ENCODE measurements around the gene CD207. TPM values are rescaled to one million over a fixed set of nuclear protein-coding genes. Genes with fewer than 3 reads are reported as not detected.
"Not testable (repeated sequence)": the region's sequence is repeated elsewhere in the genome, so short reads cannot be mapped to it uniquely, and the experiment has no call there.

CD207 gene
- total RNA-seq, 1 experiment from 2014 or later: not detected

GRCh38 chr2:70822843-70823242 lies 12.8 kb downstream of the CD207 start:
- Histone ChIP-seq H3K27me3 (replicated peaks) (peaks cover 5% of the 10 kb centered on the region), H3K9me3 (replicated peaks) (no peaks in the 10 kb centered on the region), H3K4me3 (no peak overlapping the region), H3K27ac (no peak overlapping the region), H3K4me1 (replicated peaks) (no peaks in the 10 kb centered on the region), H3K36me3 (no peaks in the 10 kb centered on the region)
- no peak for DNase-seq (ENCODE audit: low read depth in 1 of 2, low spot score in 2 of 2)

DNA sequence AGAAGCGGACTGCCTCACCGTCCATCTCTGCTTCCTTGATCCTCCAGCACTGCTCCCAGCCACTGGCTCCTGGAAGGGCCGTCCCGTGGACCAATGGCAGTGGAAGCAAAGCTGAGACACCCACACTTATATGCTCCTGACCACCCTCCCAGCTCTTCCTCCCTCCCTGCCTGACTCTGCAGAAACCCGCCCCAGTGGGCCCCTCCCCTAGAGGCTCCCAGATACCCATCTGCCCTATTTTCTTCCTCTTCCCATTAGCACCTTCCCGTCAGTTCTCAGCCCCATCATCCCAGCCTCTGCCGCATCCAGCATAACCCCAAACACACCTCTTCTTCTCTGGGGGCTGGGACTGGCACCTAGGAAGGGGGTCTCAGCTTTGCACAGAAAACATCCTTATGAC lies 15.1 kb downstream of the CD207 start, which contains the start of gene CLEC4F:
TSS of gene CLEC4F (minus strand) at position 101 of the 400 bp plus-strand sequence. CDS start at position 25, 76 bp downstream.
- H3K36me3 ChIP-seq: no peaks in the 10 kb centered on the region
- H3K27me3 ChIP-seq (replicated peaks): peaks cover 17% of the 10 kb centered on the region
- DNase-seq (ENCODE audit: low read depth in 1 of 2, low spot score in 2 of 2): no peak
- no peaks in the 10 kb centered on the region for H3K9me3 ChIP-seq (replicated peaks)
- H3K4me1 ChIP-seq (replicated peaks): no peaks in the 10 kb centered on the region
- H3K4me3 ChIP-seq: no peak within 1 kb of the TSS
- no peak within 1 kb of the TSS for H3K27ac ChIP-seq

DNA sequence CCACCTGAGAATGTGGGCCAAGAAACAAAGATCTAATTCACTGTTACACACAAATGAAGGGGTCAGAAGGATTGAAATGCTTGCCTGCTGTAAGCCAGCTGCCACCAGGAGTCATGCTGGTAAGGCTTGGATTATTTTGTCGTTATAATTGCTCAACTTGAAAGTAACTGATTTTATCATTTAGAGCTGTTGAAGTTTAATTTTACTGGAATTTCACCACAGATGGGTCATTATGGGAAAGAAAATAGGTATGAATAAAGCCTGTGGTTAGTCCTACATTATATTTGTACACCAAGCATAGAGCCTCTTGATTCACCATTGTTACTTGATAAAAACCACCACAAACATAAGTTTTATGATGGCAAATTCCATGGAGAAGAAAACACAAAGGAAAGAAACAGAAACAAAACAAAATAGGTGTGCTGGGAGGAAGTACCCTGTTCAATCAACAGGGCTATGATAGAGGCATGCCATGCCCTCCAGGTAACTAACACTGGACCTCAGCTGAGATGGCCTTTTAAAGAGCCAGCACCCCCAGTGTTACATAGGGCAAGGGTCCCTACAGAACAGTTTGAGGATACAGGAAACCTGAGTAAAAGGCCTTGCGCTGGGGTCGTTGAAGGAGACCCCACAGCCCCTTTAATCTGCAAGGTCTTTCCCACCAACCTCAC lies 18.2 kb downstream of the CD207 start:
- DNase-seq (ENCODE audit: low read depth in 1 of 2, low spot score in 2 of 2): no peak
- no peaks in the 10 kb centered on the region for H3K4me1 ChIP-seq (replicated peaks)
- no peaks in the 10 kb centered on the region for H3K9me3 ChIP-seq (replicated peaks)
- no peak overlapping the region for H3K27ac ChIP-seq
- peaks cover 20% of the 10 kb centered on the region for H3K27me3 ChIP-seq (replicated peaks)
- no peaks in the 10 kb centered on the region for H3K36me3 ChIP-seq
- H3K4me3 ChIP-seq: no peak overlapping the region

DNA sequence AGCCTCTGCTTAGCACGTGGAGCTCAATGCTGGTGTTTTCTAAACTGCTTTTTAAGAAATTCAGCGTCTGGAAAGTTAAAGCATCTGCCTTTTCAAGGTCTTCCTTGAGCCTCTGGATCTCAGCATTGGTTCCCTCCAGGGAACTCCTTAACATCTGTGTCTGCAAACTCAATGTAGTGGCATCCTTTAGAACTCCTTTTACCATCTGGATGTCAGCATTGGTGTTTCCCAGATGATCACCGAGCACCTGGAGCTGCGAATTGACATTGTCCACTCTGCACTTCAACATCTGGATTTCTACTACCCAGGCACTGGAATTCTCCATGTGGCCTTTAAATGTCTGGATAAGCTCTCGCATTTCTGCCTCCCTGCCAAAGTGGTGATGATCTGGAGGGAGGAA lies 18.9 kb downstream of the CD207 start:
- no peaks in the 10 kb centered on the region for H3K4me1 ChIP-seq (replicated peaks)
- H3K36me3 ChIP-seq: no peaks in the 10 kb centered on the region

DNA sequence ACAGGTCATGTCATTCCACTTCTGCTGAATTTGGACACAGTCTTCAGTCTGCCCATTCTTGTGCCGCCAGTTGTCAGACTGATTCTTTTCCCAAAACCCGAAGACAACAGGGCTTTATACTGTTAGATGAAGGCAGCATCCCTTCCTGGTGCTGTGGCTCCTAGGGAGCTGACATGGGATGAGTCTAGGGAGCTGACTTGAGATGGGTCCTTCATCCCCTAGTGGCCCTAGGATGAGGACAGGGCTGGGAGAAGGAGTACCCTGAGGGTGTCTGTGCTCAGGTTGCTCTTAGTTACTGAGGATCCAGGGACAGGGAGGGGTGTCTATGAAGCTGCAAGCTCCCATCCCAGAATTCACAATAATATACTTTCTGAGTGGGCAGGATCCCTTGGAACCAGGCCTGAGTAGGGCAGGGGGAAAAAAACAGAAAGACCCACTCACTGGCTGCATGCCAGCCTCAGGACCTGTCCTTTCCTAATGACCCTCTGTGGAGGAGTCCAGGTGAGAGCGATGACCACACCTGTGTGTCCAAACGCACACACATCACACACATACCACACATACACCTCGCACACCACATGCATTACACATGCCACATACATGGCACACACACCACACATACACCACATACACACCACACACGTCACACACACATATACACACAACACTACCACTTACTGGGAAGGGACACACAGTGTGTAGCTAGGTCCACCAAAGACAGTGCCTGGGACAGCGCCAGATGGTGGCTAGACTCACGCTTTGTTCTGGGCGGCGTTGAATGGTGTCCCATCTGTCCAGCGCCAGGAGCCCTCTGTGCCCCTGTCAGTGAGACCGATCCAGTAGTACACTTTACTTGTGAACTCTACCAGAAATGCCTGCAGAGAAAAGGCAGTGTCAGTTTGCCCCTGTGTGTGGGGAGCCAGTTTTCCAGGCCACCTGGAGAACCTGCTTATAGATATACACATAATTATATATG lies 26.3 kb downstream of the CD207 start:
- no peak for DNase-seq (ENCODE audit: low read depth in 1 of 2, low spot score in 2 of 2)
- Histone ChIP-seq H3K9me3 (replicated peaks) (no peaks in the 10 kb centered on the region), H3K36me3 (no peaks in the 10 kb centered on the region), H3K4me3 (no peak overlapping the region), H3K27ac (no peak overlapping the region), H3K4me1 (replicated peaks) (no peaks in the 10 kb centered on the region), H3K27me3 (replicated peaks) (peaks cover 11% of the 10 kb centered on the region)

More for the DNA sequence above, 18.9 kb downstream of the CD207 start:
- H3K4me3 ChIP-seq: no peak overlapping the region
- DNase-seq (ENCODE audit: low read depth in 1 of 2, low spot score in 2 of 2): no peak
- H3K27me3 ChIP-seq (replicated peaks): peaks cover 20% of the 10 kb centered on the region
- no peak overlapping the region for H3K27ac ChIP-seq
- H3K9me3 ChIP-seq (replicated peaks): no peaks in the 10 kb centered on the region

DNA sequence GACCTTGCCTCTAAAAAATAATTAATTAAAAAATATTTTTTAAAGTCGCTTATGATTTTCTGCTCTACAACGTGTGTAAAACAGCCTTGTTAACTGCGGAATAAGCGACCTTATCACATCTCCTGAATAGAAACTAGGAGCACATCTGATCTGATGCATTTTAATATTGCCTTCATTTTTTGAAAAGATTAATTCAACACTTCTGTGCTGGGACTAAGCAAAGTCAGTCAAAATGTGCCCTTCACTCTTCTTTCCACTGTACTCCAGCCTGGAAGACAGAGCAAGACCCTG lies 27.8 kb downstream of the CD207 start:
- Histone ChIP-seq H3K9me3 (replicated peaks) (no peaks in the 10 kb centered on the region), H3K36me3 (no peaks in the 10 kb centered on the region), H3K27me3 (replicated peaks) (peaks cover 11% of the 10 kb centered on the region), H3K27ac (no peak overlapping the region), H3K4me1 (replicated peaks) (no peaks in the 10 kb centered on the region), H3K4me3 (no peak overlapping the region)
- DNase-seq (ENCODE audit: low read depth in 1 of 2, low spot score in 2 of 2): no peak

- Histone ChIP-seq H3K4me1 (replicated peaks) (no peaks in the 10 kb centered on the region), H3K36me3 (no peaks in the 10 kb centered on the region), H3K27me3 (replicated peaks) (peaks cover 11% of the 10 kb centered on the region), H3K27ac (no peak overlapping the region), H3K9me3 (replicated peaks) (no peaks in the 10 kb centered on the region), H3K4me3 (no peak overlapping the region)
- DNase-seq (ENCODE audit: low read depth in 1 of 2, low spot score in 2 of 2): no peak
Measured at GRCh38 chr2:70807102-70807827, 28.4 kb downstream of the CD207 start.

DNA sequence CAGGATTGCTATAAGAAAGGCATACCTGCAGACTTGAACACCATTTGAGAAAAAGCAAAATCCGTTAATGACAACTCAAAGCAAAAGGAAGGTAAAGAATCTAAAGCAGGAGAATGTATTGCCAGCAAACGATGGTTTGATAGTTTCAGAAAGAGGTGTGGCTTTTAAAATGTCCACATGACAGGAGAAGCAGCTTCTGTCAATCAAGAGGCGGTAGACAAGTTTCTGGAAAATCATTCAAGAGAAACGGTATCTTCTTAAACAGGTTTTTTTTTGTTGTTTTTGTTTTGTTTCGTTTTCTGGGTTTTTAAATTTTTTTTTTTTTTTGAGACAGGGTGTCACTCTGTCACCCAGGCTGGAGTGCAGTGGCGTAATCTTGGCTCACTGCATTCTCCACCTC lies 29.0 kb downstream of the CD207 start:
- no peak for DNase-seq (ENCODE audit: low read depth in 1 of 2, low spot score in 2 of 2)
- Histone ChIP-seq H3K36me3 (no peaks in the 10 kb centered on the region), H3K9me3 (replicated peaks) (no peaks in the 10 kb centered on the region), H3K27me3 (replicated peaks) (peaks cover 11% of the 10 kb centered on the region), H3K27ac (no peak overlapping the region), H3K4me3 (no peak overlapping the region), H3K4me1 (replicated peaks) (no peaks in the 10 kb centered on the region)

DNA sequence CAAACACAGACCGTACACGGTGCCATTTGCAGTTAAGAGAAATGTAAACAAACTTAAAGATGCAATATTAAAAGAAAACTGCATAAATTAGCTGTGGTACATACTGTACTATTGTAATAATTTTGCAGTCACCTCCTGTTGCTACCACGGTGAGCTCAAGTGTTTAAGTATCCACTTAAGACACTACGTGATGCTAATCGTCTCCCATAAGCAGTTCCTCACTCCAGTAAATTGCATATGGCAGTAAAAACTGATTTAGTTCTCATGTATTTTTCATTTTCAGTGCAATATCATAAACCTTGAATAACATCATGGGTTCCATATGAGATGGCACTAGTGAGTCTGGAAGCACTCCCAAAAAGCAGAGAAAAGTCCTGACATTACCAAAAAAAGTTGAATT lies 29.6 kb downstream of the CD207 start:
- no peaks in the 10 kb centered on the region for H3K4me1 ChIP-seq (replicated peaks)
- H3K27ac ChIP-seq: no peak overlapping the region
- no peak overlapping the region for H3K4me3 ChIP-seq
- H3K36me3 ChIP-seq: no peaks in the 10 kb centered on the region
- DNase-seq (ENCODE audit: low read depth in 1 of 2, low spot score in 2 of 2): no peak
- H3K9me3 ChIP-seq (replicated peaks): no peaks in the 10 kb centered on the region
- peaks cover 11% of the 10 kb centered on the region for H3K27me3 ChIP-seq (replicated peaks)

GRCh38 chr2:70801607-70802263 lies 33.9 kb downstream of the CD207 start:
- Histone ChIP-seq H3K27me3 (replicated peaks) (peaks cover 7% of the 10 kb centered on the region), H3K9me3 (replicated peaks) (no peaks in the 10 kb centered on the region), H3K36me3 (no peaks in the 10 kb centered on the region), H3K4me1 (replicated peaks) (no peaks in the 10 kb centered on the region), H3K27ac (no peak overlapping the region), H3K4me3 (no peak overlapping the region)
- DNase-seq (ENCODE audit: low read depth in 1 of 2, low spot score in 2 of 2): no peak

GRCh38 chr2:70799706-70800105 lies 35.9 kb downstream of the CD207 start:
- no peaks in the 10 kb centered on the region for H3K36me3 ChIP-seq
- no peak overlapping the region for H3K27ac ChIP-seq
- H3K9me3 ChIP-seq (replicated peaks): no peaks in the 10 kb centered on the region
- no peak for DNase-seq (ENCODE audit: low read depth in 1 of 2, low spot score in 2 of 2)
- 0 out of 2 replicates have a peak, but pooled peaks cover 6% of the 10 kb centered on the region for H3K27me3 ChIP-seq (replicated peaks)
- no peak overlapping the region for H3K4me3 ChIP-seq
- no peaks in the 10 kb centered on the region for H3K4me1 ChIP-seq (replicated peaks)

- not testable (repeated sequence) for H3K4me1 ChIP-seq (replicated peaks); H3K27ac ChIP-seq; H3K36me3 ChIP-seq; DNase-seq (ENCODE audit: low read depth in 1 of 2, low spot score in 2 of 2); H3K4me3 ChIP-seq; H3K9me3 ChIP-seq (replicated peaks)
- peaks cover 12% of the 10 kb centered on the region for H3K27me3 ChIP-seq (replicated peaks)
Measured at GRCh38 chr2:70797996-70798395, 37.6 kb downstream of the CD207 start.

DNA sequence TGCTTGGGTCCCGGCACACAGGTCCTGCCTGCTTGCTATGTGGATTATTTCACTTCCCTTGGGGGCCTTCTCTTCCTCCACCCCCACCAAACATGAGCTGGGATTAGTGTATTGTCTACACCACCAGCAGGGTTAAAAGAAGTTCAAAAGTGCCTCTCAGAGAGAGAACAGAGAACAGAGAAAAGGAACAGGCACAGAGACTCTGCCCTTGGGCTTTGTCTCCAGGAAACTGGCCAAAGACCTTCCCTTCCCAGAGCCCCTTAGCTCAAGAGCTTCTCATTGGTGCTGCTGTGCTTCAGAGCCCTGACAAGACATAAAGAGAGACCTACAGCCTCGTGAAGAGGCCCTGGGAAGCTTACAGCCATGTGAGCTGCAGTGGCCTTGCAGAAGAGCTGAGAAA lies 38.1 kb downstream of the CD207 start:
- no peaks in the 10 kb centered on the region for H3K36me3 ChIP-seq
- no peak for DNase-seq (ENCODE audit: low read depth in 1 of 2, low spot score in 2 of 2)
- no peaks in the 10 kb centered on the region for H3K9me3 ChIP-seq (replicated peaks)
- H3K27me3 ChIP-seq (replicated peaks): peaks cover 14% of the 10 kb centered on the region
- H3K27ac ChIP-seq: no peak overlapping the region
- no peaks in the 10 kb centered on the region for H3K4me1 ChIP-seq (replicated peaks)
- H3K4me3 ChIP-seq: no peak overlapping the region
